ENCODE results near the gene LPP.

- TF ChIP-seq CTCF (IDR thresholded peaks at IDR 0.05) (no peak), ZFX (IDR thresholded peaks at IDR 0.05; ENCODE audit: borderline replicate concordance) (no peak)
These were observed 464.2 kb downstream of the LPP start for GRCh38 chr3:188617988-188618701.

Data from 22Rv1 (cell line).